Fibroblast of villous mesenchyme (primary cell): ENCODE measurements around the gene RBM19. TPM values are rescaled to one million over a fixed set of nuclear protein-coding genes. Genes with fewer than 3 reads are reported as not detected.

ENCODE experiments used
- DNase-seq: peaks from one replicate; pipeline ENCODE4 v3.0.0-alpha.2; 2010; ENCODE audit warnings: low read depth
- H3K4me3 ChIP-seq: 2 replicates; pipeline ENCODE4 v1.5.1; 2011; ENCODE audit warnings: low read depth, mild to moderate bottlenecking, low read length
- total RNA-seq: library from RNA; depleted of rRNA; stranded (reverse); fragments of >200 nt; gene quantifications from 2 replicates; pipeline ENCODE4 v1.2.3, GENCODE V29; 2012
- TF ChIP-seq, protein P1 (sequence below): IDR thresholded peaks from 2 replicates; pipeline ENCODE4 v1.5.1; 2012; ENCODE audit warnings: low read depth, mild to moderate bottlenecking, low read length; ENCODE audit not compliant: insufficient read depth

The RBM19 gene
- total RNA-seq, 1 donor = 26.8 TPM

GRCh38 chr12:113987261-113988063, 21.3 kb upstream of the RBM19 start:
- H3K4me3 ChIP-seq = no peak overlapping the region
- DNase-seq = no peak
- TF ChIP-seq, protein P1, sequence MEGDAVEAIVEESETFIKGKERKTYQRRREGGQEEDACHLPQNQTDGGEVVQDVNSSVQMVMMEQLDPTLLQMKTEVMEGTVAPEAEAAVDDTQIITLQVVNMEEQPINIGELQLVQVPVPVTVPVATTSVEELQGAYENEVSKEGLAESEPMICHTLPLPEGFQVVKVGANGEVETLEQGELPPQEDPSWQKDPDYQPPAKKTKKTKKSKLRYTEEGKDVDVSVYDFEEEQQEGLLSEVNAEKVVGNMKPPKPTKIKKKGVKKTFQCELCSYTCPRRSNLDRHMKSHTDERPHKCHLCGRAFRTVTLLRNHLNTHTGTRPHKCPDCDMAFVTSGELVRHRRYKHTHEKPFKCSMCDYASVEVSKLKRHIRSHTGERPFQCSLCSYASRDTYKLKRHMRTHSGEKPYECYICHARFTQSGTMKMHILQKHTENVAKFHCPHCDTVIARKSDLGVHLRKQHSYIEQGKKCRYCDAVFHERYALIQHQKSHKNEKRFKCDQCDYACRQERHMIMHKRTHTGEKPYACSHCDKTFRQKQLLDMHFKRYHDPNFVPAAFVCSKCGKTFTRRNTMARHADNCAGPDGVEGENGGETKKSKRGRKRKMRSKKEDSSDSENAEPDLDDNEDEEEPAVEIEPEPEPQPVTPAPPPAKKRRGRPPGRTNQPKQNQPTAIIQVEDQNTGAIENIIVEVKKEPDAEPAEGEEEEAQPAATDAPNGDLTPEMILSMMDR = no peak

GRCh38 chr12:113984464-113984863, 18.3 kb upstream of the RBM19 start:
- TF ChIP-seq, protein P1 = no peak
- no peak for DNase-seq
- no peak overlapping the region for H3K4me3 ChIP-seq

DNA sequence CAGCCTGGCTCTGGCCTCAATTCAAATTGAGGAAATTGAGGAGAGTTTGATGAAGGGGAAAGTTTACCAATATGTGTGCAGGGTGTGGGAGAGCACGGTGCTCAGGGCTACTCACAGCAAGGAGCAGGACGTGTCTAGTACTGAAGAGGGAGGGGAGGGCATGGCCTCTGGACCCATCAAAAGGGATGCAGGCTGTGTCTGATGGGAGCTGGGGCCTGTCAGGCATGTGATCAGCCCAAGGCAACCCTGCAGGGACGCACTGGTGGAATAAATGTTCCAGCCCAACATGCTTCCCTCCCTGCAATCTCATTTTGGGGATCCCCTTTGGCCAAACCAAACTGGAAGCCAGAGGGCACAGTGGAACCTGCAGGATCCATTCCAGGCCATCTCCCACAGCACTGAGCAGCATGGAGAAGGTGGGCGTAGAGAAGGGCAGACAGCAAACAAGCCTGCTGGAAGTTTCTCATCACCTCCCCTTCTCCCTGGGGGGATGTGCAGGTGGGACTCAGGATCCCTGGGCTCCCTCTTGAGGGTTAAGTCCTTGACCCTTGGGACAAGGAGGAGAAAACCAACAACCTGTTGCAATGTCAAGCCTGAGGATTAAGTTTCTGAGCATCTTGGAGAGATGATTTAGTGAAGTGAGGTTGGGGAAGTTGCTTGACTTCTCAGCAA, 17.8 kb upstream of the RBM19 start:
- no peak overlapping the region for H3K4me3 ChIP-seq
- TF ChIP-seq, protein P1 = no peak
- no peak for DNase-seq

DNA sequence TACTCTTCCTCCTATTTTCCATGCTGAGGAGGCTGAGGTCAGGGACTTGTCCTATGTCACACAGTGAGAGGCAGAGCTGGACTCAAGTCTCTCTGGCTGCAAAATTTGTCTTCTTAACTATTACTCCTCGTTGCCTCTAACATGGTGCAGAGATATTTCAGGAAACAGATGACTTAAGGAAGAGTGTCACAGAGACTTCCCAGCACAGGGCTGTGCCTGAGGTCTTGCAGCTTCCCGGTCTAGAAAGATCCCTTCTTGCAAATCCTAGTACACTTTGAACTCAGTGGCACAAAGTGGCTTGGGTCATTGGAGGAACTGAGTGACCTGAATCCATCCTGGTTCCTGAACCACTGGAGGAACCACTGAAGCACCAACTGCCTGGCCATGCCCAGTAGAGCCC, 17.1 kb upstream of the RBM19 start:
- H3K4me3 ChIP-seq = no peak overlapping the region
- DNase-seq = no peak
- TF ChIP-seq, protein P1 = no peak

GRCh38 chr12:113981876-113982275, 15.8 kb upstream of the RBM19 start:
- TF ChIP-seq, protein P1 = no peak
- DNase-seq = no peak

GRCh38 chr12:113980537-113981337, 14.6 kb upstream of the RBM19 start:
- no peak overlapping the region for H3K4me3 ChIP-seq
- TF ChIP-seq, protein P1 = peak; percentile 98
- DNase-seq = peak; percentile 76

More at GRCh38 chr12:113981876-113982275, 15.8 kb upstream of the RBM19 start:
- H3K4me3 ChIP-seq = no peak overlapping the region
